OCI-M2 (cell line): Measurements from ENCODE around the gene ACTR5.
A peak's percentile ranks its signal among the peaks of the same experiment; 100 is the strongest.

Source experiments
- DNase-seq: peaks from one replicate; lab custom pipeline; 2025; ENCODE audit not compliant: unreplicated experiment; lab: John Stamatoyannopoulos, UW

The ACTR5 gene

GRCh38 chr20:38728911-38729642 is 19.2 kb upstream of the ACTR5 start:
- DNase-seq = no peak

- no peak for DNase-seq
Observed at GRCh38 chr20:38729767-38730166, 18.5 kb upstream of the ACTR5 start.

DNA sequence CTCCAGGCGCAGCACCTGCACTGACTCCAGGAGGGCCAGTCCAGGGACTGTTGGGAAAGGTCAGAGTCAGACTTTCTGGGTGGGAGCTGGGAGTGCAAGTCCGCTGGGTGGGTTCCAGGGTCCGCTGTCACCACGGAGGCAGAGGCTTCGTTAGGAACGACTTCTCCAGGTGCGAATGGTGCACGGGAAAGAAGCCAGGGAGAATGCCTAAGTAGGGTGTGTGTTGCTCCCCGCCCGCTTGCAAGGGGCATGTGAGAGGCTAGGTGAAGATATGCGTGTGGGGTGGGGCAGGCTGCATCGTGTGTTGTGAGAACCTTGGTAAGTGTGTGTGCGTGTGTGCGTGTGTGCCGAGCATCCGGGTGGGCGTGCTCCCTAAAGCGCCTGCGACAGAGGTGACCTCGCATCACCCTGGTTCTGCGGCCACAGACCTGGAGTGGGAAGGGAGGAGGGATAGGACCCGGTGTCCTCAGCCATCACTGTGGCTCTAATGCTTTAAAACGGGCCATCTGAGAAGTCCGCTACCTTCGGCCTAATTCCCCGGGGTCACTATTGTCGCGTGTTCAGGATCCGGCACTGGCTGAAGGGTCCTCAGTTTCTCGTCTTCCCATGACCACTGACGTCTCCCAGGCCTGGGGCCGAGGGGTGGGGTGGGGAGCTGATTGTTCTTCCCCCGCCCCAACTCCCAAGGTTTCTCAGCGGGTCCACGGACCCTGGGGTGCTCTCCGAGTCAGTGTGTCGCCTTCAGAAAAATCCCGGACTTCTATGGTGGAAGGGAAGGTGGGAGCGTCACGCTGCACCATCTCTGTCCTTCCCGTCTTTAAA is 17.9 kb upstream of the ACTR5 start:
- DNase-seq = no peak

DNA sequence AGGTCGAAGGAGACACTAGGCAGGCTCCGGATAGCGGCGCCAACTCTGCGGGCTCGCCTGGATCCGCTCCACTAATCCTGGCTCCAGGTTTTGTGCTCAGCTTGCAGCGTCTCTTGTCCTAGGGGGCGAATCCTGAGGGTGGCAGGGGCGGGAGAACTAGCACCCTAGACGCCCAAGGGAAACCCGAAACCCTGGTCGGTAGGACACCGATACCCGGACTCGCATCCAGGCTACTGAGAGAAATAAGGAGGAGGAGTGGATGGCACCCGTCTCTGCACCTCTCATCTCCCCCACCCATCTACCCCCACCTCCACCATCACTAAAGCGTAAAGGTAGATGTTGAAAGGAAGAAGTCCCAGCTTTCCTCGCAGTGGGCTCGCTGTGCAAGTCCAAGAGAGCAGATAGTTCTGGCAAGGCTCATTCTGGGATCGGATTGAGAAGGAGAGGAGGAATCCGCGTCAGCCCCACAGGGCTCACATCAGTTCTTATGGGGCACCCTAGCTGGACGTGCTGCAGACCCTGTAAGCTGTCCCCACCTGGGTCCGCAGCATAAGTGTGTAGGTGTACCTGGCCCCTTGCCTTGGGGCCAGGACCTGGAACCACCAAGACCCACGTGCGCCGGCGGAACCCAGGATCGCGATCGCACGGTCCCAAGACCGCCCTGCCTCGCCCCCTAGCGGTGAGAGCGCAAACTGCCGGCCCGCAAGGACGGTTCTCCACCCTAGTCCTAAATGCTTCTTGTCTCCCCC is 17.1 kb upstream of the ACTR5 start:
- DNase-seq = peak; percentile 86

DNA sequence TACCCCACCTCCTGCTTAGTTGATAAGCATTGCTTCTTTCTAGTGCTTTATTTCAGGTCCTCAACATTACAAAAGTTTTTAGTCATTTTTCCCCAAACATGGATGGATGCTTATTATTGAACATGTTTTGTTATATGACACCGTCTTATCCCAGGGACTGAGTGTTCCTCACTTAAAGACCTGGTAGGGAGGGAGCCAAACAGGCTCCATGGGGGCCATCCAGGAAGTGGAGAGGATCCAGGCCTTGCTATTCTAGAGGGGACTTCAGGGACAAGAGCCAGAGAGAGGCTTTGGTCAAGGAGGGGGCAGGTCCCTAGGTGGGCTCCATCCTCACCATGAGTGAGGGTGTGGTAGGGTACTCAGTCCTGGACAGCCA is 16.5 kb upstream of the ACTR5 start:
- no peak for DNase-seq

DNA sequence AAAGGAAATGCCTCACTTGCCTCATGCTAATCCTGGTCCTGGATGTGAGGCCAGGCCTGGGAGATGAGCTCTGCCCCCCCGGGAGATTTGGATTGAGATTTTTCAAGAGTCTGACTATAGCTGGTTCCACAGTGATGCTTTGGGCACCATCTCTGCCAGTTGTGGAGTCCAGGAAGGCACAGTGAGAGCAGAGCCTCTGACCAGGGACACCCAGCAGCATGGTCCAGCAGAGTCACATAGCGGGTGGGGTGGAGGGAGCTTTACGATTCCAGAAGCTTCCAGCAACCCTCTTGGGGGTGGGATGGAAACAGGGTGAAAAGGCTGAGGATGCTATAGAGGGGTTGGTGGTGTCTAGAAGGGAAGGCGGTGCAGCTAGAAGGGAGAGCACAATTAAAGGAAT is 15.3 kb upstream of the ACTR5 start:
- no peak for DNase-seq

GRCh38 chr20:38735172-38735571 is 13.1 kb upstream of the ACTR5 start:
- DNase-seq = no peak

DNA sequence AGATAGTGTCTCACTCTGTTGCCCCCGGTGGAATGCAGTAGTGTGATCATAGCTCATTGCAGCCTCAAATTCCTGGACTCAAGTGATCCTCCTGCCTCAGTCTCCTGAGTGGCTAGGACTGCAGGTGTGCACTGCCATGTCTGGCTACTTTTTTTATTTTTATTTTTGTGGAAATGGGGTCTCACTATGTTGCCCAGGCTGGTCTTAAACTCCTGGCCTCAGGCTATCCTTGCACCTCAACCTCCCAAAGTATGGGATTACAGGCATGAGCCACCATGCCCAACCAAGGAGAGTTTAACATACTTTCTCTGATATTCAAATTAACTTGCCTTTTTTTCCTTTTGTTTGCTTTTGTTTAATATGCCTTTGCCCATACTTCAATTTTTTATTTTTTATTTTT is 10.4 kb upstream of the ACTR5 start:
- no peak for DNase-seq

DNA sequence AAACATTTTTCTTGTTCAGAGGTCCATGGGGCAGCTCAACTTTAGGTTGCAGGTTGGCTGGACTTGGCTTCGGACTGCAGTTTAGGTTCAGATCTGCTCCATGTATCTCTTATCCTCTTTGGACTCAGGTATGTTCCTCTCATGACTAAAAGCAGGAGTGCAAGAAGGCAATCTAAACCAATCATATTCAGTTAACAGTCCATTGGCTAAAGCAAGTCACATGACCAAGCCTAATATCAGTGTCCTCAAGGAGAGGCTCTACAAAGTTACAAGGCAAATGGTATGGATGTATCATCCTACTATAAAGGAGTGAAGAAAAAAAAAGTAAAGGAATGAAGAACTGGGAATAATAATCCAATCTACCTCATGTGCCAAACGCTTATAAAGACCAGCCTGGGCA is 2.5 kb upstream of the ACTR5 start:
- DNase-seq = no peak

- peak; percentile 81 for DNase-seq
Observed at GRCh38 chr20:38747495-38748096, 664 bp upstream of the ACTR5 start.

DNA sequence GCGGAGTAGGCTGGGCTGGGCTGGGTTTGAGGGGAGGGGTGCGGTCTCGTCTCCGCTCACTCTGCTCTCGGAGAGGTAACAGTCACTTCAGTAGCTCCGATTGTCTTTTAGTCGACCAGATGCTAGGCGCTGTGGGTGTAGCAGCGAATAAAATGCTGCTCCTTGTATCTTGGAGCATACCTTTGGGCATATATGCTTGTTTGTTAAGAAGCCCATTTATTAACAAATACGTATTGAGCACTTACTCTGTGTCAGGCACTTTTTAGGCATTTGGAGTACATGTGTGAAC is 545 bp downstream of the ACTR5 start:
- DNase-seq = no peak

- DNase-seq = peak; percentile 10
Observed at GRCh38 chr20:38751360-38751976, 3.2 kb downstream of the ACTR5 start.

DNA sequence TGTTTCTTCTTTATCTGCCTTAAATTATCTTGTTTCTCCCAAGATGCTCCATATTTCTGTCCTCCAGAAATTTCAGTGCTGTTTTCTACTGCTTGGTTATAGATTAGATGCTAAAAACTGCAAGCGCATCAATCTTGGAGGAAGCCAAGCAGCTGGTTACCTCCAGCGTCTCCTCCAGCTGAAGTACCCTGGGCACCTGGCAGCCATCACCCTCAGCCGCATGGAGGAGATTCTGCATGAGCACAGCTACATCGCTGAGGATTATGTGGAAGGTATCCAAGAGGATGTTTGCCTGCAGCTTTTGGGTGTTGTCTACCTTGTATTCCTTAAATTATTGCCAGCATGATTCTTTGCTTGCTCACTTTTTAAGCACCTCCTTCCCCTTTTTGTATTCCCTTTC is 3.8 kb downstream of the ACTR5 start:
- DNase-seq = no peak

DNA sequence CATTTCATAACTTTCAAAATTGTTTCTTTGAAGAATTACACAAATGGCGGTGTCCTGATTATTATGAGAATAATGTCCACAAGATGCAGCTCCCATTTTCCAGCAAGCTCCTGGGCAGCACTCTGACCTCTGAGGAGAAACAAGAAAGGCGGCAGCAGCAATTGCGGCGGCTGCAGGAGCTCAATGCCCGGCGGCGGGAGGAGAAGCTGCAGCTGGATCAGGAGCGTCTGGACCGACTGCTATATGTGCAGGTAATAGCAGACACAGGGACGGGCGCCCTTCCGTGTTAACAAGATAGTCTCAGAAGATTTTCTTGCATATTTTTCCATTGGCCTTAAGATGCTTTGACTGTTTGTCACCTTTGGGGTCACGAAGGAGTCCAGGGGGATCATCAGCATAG is 6.7 kb downstream of the ACTR5 start:
- DNase-seq = no peak

GRCh38 chr20:38755324-38755910 is 7.2 kb downstream of the ACTR5 start:
- no peak for DNase-seq

DNA sequence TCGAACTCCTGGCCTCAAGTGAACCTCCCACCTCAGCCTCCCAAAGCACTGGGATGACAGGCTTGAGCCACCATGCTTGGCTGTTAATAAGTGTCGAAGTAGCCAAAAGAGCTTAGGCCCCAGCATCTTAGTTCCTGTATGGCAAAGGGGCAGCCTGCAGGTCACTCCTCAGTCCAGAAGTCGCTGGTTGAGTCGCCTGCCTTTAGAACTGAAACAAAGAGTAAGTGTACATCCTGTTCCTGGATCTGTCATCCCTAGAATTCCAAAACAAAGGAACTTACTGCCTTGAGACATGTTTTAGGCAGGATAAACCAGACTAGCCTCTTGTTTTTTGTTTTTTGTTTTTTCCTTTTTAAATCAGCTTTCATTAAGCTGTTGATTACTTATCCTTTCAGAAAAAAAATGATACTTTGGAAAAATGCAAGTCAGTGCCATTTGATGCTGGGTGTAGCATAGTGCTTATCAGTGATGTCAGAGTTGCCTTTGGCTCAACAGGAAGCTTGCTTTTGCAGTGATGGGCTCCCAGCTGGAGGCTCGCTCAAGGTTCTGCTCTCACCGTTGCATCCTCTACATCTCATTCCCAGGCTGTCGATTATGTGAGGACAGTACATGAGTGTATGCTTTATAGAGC is 9.0 kb downstream of the ACTR5 start:
- DNase-seq = no peak

DNA sequence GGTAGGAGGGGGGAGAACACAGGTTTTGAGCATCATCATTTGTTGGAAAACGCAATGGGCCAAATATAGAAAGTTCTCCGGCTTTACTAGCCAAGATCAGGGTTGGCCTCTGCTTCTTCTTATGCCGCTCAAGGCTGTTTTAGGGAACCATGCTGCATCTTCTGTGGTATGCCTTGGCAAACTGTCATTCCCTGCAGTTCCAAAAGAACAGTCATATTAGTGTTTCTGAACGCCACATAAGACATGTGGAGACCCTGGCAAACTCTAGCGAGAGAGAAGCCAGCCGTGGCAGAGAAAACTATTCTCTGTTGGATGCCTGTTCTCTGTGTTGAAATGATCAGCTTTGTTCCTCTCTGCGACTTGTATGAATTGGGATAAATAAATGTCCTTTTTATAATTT is 10.8 kb downstream of the ACTR5 start:
- DNase-seq = no peak

- no peak for DNase-seq
Observed at GRCh38 chr20:38760978-38761377, 12.7 kb downstream of the ACTR5 start.

DNA sequence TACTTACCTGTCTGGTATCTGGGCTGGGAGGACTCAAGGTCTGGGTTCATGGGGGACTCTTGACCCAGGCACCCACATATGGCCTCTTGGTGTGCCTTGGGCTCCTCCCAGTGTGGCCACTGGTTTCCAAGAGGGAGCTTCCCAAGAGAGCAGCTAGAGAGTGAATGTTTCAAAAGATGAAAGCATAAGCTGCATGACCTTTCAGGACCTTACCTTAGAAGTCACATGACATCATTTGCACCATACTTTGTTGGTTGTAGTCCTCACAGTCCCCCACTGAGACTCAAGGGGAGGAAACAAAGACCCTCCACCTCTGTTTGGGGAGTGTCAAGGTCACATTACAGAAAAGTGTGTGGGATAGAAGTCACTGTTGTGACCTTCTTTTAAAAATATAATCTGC is 13.9 kb downstream of the ACTR5 start:
- DNase-seq = no peak

DNA sequence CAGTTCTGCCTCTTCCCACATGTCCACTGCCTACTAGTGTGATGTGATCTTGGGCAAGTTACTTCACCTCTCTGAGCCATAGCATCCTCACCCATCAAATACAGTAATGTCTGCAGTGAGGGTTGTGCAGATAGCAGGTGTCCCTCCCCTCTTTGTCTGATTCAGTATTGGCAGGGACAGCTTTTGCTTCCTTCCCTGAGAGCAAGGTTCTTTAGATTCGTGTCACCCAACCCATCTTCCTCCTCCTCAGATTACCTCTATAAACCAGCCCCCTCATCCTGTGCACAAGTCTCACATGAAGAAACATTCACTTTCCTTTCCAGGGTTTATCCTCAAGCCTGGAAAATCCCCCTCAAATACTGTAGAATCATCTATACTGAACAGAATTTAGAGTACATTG is 15.4 kb downstream of the ACTR5 start:
- no peak for DNase-seq
